ENCODE data around the gene MRPL30.

DNA sequence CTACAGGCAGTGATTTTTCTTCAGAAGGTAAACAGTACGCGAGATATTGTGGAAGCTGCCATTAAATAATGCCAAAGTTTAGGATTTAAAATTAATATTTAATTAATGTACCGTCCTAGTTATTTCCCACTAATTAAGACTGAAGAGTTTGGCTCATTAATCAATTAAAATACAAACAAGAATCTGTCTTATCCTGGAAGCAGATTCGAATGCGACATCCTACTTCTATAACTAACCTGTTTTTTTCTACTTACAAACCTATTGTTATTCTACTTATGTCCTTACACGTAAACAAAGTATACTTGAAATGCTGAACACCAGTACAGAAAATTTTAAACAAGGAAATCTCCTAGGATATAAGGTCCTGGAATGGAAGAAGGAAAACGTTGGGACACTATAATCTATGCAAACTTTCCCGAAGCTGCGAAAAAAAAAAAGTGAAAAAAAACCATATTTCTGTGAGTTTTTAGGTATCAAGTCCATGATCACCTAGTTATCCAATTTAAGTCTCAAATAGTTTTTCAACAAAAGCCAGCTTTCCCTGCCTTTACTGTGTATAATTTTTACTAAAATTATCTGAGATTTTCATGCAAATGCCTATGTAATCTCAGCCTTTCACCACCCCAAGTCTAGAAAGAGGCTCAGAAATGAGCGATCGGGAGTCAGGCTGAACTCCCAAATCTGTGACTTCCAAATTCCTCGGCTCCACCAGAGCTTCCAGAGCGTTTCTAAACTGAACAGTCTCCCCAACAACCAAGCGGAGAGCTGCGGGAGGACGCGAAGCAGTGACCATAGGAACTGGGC is 40.7 kb upstream of the MRPL30 start:
- TF ChIP-seq RAD21 (IDR thresholded peaks at IDR 0.05; ENCODE audit: low read length) (no peak), CHD2 (IDR thresholded peaks at IDR 0.05; ENCODE audit: low read length, partially characterized antibody) (no peak), TAF1 (IDR thresholded peaks at IDR 0.05; ENCODE audit: borderline replicate concordance, low read depth, low read length) (no peak)
- TF ChIP-seq, protein P1, sequence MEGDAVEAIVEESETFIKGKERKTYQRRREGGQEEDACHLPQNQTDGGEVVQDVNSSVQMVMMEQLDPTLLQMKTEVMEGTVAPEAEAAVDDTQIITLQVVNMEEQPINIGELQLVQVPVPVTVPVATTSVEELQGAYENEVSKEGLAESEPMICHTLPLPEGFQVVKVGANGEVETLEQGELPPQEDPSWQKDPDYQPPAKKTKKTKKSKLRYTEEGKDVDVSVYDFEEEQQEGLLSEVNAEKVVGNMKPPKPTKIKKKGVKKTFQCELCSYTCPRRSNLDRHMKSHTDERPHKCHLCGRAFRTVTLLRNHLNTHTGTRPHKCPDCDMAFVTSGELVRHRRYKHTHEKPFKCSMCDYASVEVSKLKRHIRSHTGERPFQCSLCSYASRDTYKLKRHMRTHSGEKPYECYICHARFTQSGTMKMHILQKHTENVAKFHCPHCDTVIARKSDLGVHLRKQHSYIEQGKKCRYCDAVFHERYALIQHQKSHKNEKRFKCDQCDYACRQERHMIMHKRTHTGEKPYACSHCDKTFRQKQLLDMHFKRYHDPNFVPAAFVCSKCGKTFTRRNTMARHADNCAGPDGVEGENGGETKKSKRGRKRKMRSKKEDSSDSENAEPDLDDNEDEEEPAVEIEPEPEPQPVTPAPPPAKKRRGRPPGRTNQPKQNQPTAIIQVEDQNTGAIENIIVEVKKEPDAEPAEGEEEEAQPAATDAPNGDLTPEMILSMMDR (IDR thresholded peaks at IDR 0.05) = no peak
- TF ChIP-seq, protein P2, sequence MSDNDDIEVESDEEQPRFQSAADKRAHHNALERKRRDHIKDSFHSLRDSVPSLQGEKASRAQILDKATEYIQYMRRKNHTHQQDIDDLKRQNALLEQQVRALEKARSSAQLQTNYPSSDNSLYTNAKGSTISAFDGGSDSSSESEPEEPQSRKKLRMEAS (IDR thresholded peaks at IDR 0.05; ENCODE audit: low read depth) = no peak

Data from SK-N-SH (cell line).